Measurements from ENCODE around the gene MELTF. TPM values are rescaled to one million over a fixed set of nuclear protein-coding genes. Genes with fewer than 3 reads are reported as not detected.

MELTF gene
- total RNA-seq, 1 donor from 2014 or later: 2.9 TPM

DNA sequence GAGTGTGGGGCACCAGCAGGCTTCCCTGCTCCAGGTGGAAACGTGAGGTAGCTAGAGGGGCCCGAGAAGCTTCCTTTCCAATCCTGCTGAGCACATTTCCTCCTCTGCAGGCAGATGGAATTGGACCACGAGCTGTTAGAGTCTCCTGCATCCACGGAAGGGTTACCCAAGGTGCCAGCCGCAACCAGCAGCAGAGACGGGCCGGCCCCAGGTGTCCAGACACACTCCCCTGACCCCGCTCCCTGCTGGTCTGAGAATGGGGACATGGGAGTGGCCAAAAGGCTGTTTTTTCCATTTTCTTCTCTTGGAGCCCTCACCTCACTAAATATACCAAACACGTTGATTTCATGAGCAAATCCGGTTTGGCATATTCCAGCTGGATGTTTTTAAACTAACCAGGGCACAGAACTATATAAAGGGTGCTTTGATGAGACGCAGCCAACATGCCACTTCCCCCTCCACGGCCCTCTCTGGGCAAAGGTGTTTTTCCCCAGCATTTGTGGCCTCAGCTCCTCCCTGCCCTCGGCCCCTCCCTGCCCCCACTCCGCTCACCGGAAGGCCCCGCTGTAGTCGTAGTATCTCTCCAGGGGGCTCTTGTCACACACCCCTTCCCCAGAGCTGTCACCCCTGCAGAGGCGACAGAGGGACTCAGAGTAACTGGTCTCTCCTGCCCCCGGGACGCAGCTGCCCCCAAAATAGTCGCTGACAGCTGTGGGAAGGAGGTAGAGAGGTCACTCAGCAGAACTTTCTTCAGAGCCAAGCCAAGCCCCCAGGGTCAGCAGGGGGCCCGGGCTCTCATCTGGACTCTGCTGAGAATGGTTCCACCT lies 7.0 kb downstream of the MELTF start:
- DNase-seq (ENCODE audit: low spot score): no peak
- no peaks in the 10 kb centered on the region for H3K4me1 Mint-ChIP-seq (ENCODE audit: unreplicated experiment)

DNA sequence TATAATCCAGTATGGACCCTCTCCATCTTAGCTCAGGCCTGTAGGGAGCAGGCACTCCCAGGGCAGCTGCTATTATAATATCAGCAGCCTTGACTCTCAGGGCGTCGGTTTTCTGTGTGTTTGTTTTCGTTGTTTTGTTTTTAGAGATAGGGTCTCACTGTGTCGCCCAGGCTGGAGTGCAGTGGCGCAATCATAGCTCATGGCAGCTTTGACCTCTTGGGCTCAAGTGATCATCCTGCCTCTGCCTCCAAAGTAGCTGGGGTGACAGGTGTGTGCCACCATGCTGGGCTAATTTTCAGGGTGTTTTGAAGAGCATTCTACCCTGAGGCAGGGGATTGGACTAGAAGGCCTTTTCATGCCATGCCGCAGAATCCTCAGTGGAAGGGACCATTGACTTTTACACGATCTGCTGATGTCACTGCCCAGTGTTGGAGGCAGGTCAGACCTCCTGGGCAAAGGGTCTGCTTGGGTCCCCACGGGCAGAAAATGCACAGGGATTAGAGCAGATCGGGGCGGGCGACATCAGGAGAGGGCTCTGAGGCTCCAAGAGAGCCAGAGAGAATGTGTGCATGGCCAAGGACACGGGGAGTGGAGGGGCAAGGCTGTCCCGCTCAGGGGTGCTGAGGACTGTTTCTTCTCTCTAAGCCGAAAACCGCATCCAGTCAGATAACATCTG lies 7.8 kb downstream of the MELTF start:
- TF ChIP-seq, protein P1, sequence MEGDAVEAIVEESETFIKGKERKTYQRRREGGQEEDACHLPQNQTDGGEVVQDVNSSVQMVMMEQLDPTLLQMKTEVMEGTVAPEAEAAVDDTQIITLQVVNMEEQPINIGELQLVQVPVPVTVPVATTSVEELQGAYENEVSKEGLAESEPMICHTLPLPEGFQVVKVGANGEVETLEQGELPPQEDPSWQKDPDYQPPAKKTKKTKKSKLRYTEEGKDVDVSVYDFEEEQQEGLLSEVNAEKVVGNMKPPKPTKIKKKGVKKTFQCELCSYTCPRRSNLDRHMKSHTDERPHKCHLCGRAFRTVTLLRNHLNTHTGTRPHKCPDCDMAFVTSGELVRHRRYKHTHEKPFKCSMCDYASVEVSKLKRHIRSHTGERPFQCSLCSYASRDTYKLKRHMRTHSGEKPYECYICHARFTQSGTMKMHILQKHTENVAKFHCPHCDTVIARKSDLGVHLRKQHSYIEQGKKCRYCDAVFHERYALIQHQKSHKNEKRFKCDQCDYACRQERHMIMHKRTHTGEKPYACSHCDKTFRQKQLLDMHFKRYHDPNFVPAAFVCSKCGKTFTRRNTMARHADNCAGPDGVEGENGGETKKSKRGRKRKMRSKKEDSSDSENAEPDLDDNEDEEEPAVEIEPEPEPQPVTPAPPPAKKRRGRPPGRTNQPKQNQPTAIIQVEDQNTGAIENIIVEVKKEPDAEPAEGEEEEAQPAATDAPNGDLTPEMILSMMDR (IDR thresholded peaks at IDR 0.05; ENCODE audit: unreplicated experiment): no peak
- Mint-ChIP-seq H3K27me3 (ENCODE audit: unreplicated experiment) (peaks cover 6% of the 10 kb centered on the region), H3K36me3 (ENCODE audit: low read depth, unreplicated experiment) (no peaks in the 10 kb centered on the region), H3K27ac (ENCODE audit: unreplicated experiment) (no peak overlapping the region), H3K4me3 (ENCODE audit: unreplicated experiment) (no peak overlapping the region), H3K9me3 (ENCODE audit: unreplicated experiment) (no peaks in the 10 kb centered on the region), H3K4me1 (ENCODE audit: unreplicated experiment) (no peaks in the 10 kb centered on the region)
- no peak for DNase-seq (ENCODE audit: low spot score)

More for the DNA sequence above, 7.0 kb downstream of the MELTF start:
- H3K27ac Mint-ChIP-seq (ENCODE audit: unreplicated experiment): no peak overlapping the region
- H3K9me3 Mint-ChIP-seq (ENCODE audit: unreplicated experiment): no peaks in the 10 kb centered on the region
- no peak overlapping the region for H3K4me3 Mint-ChIP-seq (ENCODE audit: unreplicated experiment)
- H3K36me3 Mint-ChIP-seq (ENCODE audit: low read depth, unreplicated experiment): no peaks in the 10 kb centered on the region
- peaks cover 8% of the 10 kb centered on the region for H3K27me3 Mint-ChIP-seq (ENCODE audit: unreplicated experiment)
- TF ChIP-seq, protein P1 (IDR thresholded peaks at IDR 0.05; ENCODE audit: unreplicated experiment): no peak

DNA sequence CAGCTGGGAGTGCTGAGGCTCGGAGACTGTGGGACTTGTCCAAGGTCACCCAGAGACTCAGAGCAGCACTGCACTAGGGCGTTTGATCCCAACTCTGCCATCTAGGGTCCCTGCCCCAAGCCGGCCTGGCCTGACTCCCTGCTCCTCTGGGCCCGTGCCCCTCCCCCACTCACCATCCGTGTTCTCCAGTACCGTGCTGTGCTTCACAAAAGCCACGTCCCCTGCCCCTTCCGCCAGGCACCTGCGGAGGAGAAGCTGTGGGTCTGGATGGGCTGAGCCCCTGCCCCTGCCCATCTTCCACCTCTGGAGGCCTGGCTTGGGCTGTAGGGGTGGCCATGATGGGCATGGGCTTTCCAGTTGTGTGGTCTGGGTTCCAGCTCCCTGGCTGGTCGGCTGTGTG lies 8.4 kb downstream of the MELTF start:
- DNase-seq (ENCODE audit: low spot score): no peak
- Mint-ChIP-seq H3K9me3 (ENCODE audit: unreplicated experiment) (no peaks in the 10 kb centered on the region), H3K4me1 (ENCODE audit: unreplicated experiment) (no peaks in the 10 kb centered on the region), H3K27ac (ENCODE audit: unreplicated experiment) (no peak overlapping the region), H3K27me3 (ENCODE audit: unreplicated experiment) (peaks cover 6% of the 10 kb centered on the region), H3K36me3 (ENCODE audit: low read depth, unreplicated experiment) (no peaks in the 10 kb centered on the region), H3K4me3 (ENCODE audit: unreplicated experiment) (no peak overlapping the region)
- TF ChIP-seq, protein P1 (IDR thresholded peaks at IDR 0.05; ENCODE audit: unreplicated experiment): no peak

DNA sequence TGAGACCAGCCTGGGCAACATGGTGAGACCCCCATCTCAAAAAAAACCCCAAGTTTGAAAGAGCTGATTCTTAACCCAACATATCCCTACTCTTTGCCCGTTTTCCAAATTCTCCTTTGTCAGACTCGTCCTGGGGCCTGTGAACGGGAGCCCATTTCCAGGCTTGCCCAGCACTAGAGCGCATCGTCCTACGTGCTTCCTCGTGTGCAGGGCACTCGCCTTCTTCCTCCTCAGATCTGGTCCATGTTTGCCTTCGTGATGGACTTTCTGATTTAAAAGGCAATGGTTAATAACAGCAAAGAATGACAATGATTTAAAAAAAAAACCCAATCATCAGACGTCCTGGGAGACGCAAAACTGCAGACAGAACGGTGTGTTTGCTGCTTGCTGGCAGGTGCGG lies 10.1 kb downstream of the MELTF start:
- no peak for DNase-seq (ENCODE audit: low spot score)
- peaks cover 5% of the 10 kb centered on the region for H3K27me3 Mint-ChIP-seq (ENCODE audit: unreplicated experiment)
- H3K4me1 Mint-ChIP-seq (ENCODE audit: unreplicated experiment): no peaks in the 10 kb centered on the region
- H3K36me3 Mint-ChIP-seq (ENCODE audit: low read depth, unreplicated experiment): no peaks in the 10 kb centered on the region
- TF ChIP-seq, protein P1 (IDR thresholded peaks at IDR 0.05; ENCODE audit: unreplicated experiment): no peak
- H3K4me3 Mint-ChIP-seq (ENCODE audit: unreplicated experiment): no peak overlapping the region
- H3K27ac Mint-ChIP-seq (ENCODE audit: unreplicated experiment): no peak overlapping the region
- no peaks in the 10 kb centered on the region for H3K9me3 Mint-ChIP-seq (ENCODE audit: unreplicated experiment)

DNA sequence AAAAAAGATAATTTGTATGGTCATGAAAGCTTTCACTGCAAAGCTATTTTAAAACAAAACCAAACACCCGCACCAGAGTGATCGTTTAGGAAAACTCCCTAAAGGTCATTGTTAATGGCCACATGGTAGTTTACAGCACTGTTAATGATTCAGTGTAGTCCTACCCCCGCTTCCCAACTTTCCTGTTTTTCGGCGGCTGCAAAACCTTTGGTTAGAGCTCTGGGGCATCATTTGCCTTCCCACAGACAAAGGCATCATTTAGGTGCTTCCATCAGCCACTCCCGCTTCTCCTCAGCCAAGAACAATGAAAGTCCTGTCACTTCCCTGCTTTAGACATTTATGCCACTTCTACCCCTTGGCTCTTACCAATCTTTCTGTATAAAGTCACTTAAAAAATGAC lies 10.6 kb downstream of the MELTF start:
- Mint-ChIP-seq H3K4me1 (ENCODE audit: unreplicated experiment) (no peaks in the 10 kb centered on the region), H3K4me3 (ENCODE audit: unreplicated experiment) (no peak overlapping the region), H3K9me3 (ENCODE audit: unreplicated experiment) (no peaks in the 10 kb centered on the region), H3K27ac (ENCODE audit: unreplicated experiment) (no peak overlapping the region), H3K36me3 (ENCODE audit: low read depth, unreplicated experiment) (no peaks in the 10 kb centered on the region), H3K27me3 (ENCODE audit: unreplicated experiment) (peaks cover 5% of the 10 kb centered on the region)
- TF ChIP-seq, protein P1 (IDR thresholded peaks at IDR 0.05; ENCODE audit: unreplicated experiment): no peak
- no peak for DNase-seq (ENCODE audit: low spot score)
